ENCODE results near the gene CCDC6. TPM values are rescaled to one million over a fixed set of nuclear protein-coding genes. Genes with fewer than 3 reads are reported as not detected.
A peak's percentile ranks its signal among the peaks of the same experiment; 100 is the strongest.

Gene CCDC6
- total RNA-seq, 1 experiment from 2014 or later, result 58.4 TPM

- no peaks in the 10 kb centered on the region for H3K4me1 ChIP-seq (ENCODE audit: insufficient read depth, low read length)
- no peak overlapping the region for H2AFZ ChIP-seq (ENCODE audit: low read length)
- H3T11ph ChIP-seq (ENCODE audit: low read length), result no peak overlapping the region
- H3K27ac ChIP-seq (ENCODE audit: insufficient read length, low read depth, low read length), result no peak overlapping the region
- no peak overlapping the region for H4K8ac ChIP-seq (replicated peaks; ENCODE audit: insufficient read length, low read depth, low read length)
- no peaks in the 10 kb centered on the region for H3K27me3 ChIP-seq (ENCODE audit: insufficient read depth, low read length)
- H3K9me3 Mint-ChIP-seq, result no peaks in the 10 kb centered on the region
- peaks cover 2% of the 10 kb centered on the region for H3K79me1 ChIP-seq (ENCODE audit: insufficient read depth, low read depth, low read length, poor library complexity, severe bottlenecking)
- H3K23ac ChIP-seq (ENCODE audit: insufficient read length, low read depth, low read length), result no peak overlapping the region
- H3K56ac ChIP-seq (ENCODE audit: insufficient read length, low read depth, low read length), result no peak overlapping the region
- H3K4ac ChIP-seq (ENCODE audit: low read depth, low read length), result no peak overlapping the region
- H3K9me3 ChIP-seq (ENCODE audit: control insufficient read depth, low read depth, low read length), result no peaks in the 10 kb centered on the region
- H2BK15ac ChIP-seq (ENCODE audit: low read depth, low read length), result no peak overlapping the region
- H2BK5ac ChIP-seq (ENCODE audit: insufficient read length, low read length), result no peak overlapping the region
- H3K36me3 Mint-ChIP-seq (ENCODE audit: insufficient read depth in 1 of 3, low read depth in 3 of 3), result peaks cover 19 to 29% (median 24%) of the 10 kb centered on the region in 3 experiments; a peak in 6 of 7 replicates
- no peak overlapping the region for H2BK120ac ChIP-seq (ENCODE audit: low read depth, low read length, poor library complexity, severe bottlenecking)
- WGBS (ENCODE audit: extremely low coverage, insufficient read length, low lambda C conversion rate), result no CpG with 5 or more reads among the region's 6 CpGs
- H2BK12ac ChIP-seq (ENCODE audit: insufficient read length, low read depth, low read length), result no peak overlapping the region
- H2AK5ac ChIP-seq (ENCODE audit: insufficient read length, low read length), result no peak overlapping the region
- H4K91ac ChIP-seq (ENCODE audit: insufficient read length, low read depth, low read length), result no peak overlapping the region
- no peak overlapping the region for H3K4me3 Mint-ChIP-seq
- peaks cover 4 to 12% of the 10 kb centered on the region in 2 experiments for H3K4me1 Mint-ChIP-seq
- no peaks in the 10 kb centered on the region for H3K23me2 ChIP-seq (ENCODE audit: insufficient read length, low read depth, low read length, poor library complexity, severe bottlenecking)
- no peak overlapping the region for H3K18ac ChIP-seq (ENCODE audit: insufficient read length, low read depth, low read length)
- no peak for DNase-seq
- no peak overlapping the region for H3K4me2 ChIP-seq (ENCODE audit: insufficient read depth, insufficient read length, low read length)
- no peak overlapping the region for H2BK20ac ChIP-seq (ENCODE audit: low read depth, low read length, poor library complexity, severe bottlenecking)
- no peaks in the 10 kb centered on the region for H4K20me1 ChIP-seq (ENCODE audit: control insufficient read depth, insufficient read depth, insufficient read length)
- no peak overlapping the region for H3K14ac ChIP-seq (ENCODE audit: insufficient read depth, low read length)
- H4K5ac ChIP-seq (ENCODE audit: insufficient read length, low read depth, low read length), result no peak overlapping the region
- no peaks in the 10 kb centered on the region for H3K27me3 Mint-ChIP-seq (ENCODE audit: low read depth)
- TF ChIP-seq, protein P1, sequence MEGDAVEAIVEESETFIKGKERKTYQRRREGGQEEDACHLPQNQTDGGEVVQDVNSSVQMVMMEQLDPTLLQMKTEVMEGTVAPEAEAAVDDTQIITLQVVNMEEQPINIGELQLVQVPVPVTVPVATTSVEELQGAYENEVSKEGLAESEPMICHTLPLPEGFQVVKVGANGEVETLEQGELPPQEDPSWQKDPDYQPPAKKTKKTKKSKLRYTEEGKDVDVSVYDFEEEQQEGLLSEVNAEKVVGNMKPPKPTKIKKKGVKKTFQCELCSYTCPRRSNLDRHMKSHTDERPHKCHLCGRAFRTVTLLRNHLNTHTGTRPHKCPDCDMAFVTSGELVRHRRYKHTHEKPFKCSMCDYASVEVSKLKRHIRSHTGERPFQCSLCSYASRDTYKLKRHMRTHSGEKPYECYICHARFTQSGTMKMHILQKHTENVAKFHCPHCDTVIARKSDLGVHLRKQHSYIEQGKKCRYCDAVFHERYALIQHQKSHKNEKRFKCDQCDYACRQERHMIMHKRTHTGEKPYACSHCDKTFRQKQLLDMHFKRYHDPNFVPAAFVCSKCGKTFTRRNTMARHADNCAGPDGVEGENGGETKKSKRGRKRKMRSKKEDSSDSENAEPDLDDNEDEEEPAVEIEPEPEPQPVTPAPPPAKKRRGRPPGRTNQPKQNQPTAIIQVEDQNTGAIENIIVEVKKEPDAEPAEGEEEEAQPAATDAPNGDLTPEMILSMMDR (conservative IDR thresholded peaks at IDR 0.05), result no peak
- no peaks in the 10 kb centered on the region for H3K79me2 ChIP-seq (ENCODE audit: insufficient read depth, low read length)
- H3K9ac ChIP-seq (ENCODE audit: extremely low read depth, insufficient read length, low read length), result no peak overlapping the region
- peak overlapping the region in 2 of 3 experiments; percentile 49 to 56; a peak in 5 of 7 replicates for H3K27ac Mint-ChIP-seq
Measured at GRCh38 chr10:59817773-59818172, 88.6 kb downstream of the CCDC6 start.
